Fibroblast of pulmonary artery (primary cell): Measurements from ENCODE around the gene TRIM52.
A peak's percentile ranks its signal among the peaks of the same experiment; 100 is the strongest.
"Not testable (repeated sequence)": the region's sequence is repeated elsewhere in the genome, so short reads cannot be mapped to it uniquely, and the experiment has no call there.

ENCODE experiments used
- DNase-seq: peaks from one replicate; pipeline ENCODE4 v3.0.0-alpha.2; 2010; ENCODE audit warnings: low read depth
- H3K4me3 ChIP-seq: replicated peaks from 2 replicates; pipeline ENCODE4 v1.5.1; 2011; ENCODE audit warnings: low read depth, mild to moderate bottlenecking, control low read depth, low read length, moderate library complexity
- TF ChIP-seq, protein P1 (sequence below): IDR thresholded peaks from 2 replicates; pipeline ENCODE4 v1.5.1; 2011; ENCODE audit warnings: mild to moderate bottlenecking, control low read depth, low read length, inconsistent platforms; ENCODE audit errors: missing control alignments

The TRIM52 gene

DNA sequence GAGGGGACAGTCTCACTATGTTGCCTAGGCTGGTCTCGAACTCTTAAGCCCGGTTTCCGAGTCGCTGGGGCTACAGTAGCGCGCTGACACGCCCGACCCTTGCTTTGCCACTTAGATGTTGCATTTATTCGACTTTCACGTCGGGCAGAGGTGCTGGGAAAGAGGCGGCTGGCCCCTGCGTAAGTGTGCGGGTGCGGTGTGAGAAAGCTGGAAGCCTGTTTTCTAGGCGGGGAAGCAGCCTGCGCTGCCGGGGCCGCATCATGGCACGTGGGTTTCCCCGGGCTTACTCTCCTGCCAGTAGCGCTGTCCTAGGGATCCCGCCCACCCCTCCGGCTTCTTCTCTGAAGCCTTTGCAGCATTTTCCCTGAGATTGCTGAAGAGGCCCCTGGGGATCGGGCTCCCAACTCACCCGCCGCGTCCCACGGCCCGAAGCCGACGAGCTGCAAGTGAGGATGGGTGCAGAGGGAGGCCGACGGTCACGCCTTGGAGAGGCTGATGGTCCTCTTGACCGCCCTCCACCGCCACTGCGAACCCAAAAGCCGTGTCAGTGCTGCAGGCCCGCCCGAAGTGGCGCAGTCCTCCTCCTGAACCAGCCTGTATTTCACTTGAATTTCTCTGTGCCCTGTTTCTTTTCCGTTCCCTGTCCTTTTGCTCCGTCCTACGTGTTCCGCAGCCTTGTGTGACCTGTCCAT, 43.7 kb downstream of the TRIM52 start:
- peak; percentile 57 for DNase-seq
- TF ChIP-seq, protein P1, sequence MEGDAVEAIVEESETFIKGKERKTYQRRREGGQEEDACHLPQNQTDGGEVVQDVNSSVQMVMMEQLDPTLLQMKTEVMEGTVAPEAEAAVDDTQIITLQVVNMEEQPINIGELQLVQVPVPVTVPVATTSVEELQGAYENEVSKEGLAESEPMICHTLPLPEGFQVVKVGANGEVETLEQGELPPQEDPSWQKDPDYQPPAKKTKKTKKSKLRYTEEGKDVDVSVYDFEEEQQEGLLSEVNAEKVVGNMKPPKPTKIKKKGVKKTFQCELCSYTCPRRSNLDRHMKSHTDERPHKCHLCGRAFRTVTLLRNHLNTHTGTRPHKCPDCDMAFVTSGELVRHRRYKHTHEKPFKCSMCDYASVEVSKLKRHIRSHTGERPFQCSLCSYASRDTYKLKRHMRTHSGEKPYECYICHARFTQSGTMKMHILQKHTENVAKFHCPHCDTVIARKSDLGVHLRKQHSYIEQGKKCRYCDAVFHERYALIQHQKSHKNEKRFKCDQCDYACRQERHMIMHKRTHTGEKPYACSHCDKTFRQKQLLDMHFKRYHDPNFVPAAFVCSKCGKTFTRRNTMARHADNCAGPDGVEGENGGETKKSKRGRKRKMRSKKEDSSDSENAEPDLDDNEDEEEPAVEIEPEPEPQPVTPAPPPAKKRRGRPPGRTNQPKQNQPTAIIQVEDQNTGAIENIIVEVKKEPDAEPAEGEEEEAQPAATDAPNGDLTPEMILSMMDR, result no peak
- H3K4me3 ChIP-seq, result peak overlapping the region; percentile 45

DNA sequence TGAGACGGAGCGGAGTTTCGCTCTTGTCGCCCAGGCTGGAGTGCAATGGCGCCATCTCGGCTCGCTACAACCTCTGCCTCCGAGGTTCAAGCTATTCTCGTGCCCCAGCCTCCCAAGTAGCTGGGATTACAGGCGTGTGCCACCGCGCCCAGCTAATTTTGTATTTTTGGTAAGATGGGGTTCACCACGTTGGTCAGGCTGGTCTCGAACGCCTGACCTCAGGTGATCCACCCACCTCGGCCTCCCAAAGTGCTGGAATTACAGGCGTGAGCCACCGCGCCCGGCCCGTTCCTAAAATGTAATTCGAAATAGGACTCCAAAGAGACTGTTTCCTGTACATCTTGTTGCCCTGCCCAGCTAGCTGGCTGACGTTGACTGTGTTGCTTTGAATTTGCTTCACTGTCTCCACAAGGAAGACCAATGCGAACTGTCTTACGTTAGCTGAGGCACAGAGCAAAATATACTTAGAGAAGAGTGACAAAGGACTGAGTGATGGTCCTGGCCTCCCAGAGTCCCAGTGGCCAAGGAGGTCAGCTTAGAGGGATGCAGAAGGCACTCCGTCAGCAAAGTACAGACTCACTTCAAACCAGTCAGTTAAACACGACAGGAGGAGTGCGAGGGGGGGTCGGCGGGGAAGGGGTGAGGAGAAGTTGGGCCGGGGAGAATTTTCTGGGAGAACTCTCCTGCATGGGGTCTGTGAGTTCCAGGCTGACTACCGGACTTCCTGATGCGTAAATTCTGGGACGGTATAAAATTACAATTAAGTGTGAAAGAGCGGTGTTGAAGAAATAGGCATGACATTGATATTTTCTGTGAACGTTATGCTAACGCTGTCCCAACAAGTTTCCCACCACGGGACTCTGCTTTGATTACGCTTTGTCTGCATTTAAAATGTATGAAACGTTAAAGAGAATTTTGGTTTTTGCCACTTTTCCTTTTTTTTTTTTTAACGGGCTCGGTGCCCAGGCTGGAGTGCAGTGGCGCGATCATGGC, 44.6 kb downstream of the TRIM52 start:
- TF ChIP-seq, protein P1, result no peak
- DNase-seq, result no peak

DNA sequence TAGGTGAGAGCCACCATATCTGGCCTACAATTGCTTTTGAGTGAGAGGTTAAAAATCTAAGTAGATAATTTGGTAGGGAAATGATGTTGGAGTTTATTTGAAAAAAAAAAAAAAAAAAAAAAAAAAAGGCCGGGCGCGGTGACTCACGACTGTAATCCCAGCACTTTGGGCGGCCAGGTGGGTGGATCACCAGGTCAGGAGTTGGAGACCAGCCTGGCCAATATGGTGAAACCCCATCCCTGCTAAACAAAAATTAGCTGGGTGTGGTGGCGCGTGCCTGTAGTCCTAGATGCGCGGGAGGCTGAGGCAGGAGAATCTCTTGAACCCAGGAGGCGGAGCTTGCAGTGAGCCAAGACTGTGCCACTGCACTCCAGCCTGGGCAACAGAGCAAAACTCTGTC, 46.7 kb downstream of the TRIM52 start:
- not testable (repeated sequence) for DNase-seq, H3K4me3 ChIP-seq

More for the DNA sequence above, 44.6 kb downstream of the TRIM52 start:
- peak overlapping the region; percentile 45 for H3K4me3 ChIP-seq

DNA sequence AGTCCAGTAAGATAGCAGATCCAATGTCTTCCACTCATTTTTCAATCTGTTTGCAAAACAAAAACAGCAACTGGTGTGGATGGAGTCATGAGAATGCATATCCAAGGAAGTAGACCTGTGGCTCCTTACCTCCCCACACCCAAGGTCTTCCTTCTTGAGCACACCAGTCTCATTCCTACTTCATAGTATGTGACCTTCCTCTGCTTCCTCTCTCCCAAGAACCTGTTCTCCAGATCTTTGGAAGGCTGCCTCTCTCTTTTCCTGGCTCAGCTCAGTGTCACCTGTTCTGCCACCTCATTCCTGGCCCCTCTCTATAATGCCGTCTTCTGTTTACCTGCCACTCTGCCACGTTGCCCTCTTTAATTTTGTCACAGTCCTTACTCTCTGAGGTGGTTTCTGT, 48.0 kb downstream of the TRIM52 start:
- no peak overlapping the region for H3K4me3 ChIP-seq
- TF ChIP-seq, protein P1, result no peak
- no peak for DNase-seq

DNA sequence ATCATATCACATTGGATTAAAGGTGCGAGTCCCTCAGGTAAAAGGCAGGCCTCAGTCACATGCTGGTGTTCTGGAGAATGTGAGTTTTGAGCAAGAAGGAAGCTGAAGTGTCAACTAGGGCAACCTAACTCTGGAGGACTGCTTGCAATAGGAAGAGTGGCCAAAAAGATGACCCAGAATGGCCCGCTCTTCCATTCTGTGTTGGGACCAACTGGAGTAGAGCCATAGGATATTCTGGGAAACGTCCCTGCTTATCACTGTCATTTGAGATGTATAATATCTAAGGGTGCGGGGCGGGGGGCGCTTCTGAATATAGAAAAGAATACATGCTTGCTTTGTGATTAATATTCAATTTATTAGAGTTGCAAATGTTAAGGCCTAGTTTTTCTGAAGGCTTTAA, 48.9 kb downstream of the TRIM52 start:
- no peak overlapping the region for H3K4me3 ChIP-seq

DNA sequence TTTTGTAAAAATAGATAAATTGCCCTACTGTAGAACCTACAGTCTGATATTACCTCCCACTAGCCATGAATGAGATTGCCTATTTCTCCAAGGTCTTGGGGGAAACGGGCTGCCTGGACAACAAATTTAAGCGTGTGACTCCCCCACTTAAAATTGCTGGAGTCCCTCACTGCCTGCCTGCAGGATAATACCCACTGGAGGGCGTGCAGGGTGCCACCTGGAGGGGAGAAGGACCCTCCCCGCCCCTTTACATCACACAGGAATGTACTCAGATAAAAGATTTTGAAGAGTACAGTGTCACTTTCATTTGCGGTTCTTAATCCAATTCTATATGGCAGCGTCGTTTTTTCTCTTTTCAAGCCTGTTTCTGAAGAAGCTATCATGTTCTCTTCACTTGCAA, 49.7 kb downstream of the TRIM52 start:
- no peak for DNase-seq
- H3K4me3 ChIP-seq, result no peak overlapping the region
- TF ChIP-seq, protein P1, result no peak

More for the DNA sequence above, 48.9 kb downstream of the TRIM52 start:
- TF ChIP-seq, protein P1, result no peak
- no peak for DNase-seq

DNA sequence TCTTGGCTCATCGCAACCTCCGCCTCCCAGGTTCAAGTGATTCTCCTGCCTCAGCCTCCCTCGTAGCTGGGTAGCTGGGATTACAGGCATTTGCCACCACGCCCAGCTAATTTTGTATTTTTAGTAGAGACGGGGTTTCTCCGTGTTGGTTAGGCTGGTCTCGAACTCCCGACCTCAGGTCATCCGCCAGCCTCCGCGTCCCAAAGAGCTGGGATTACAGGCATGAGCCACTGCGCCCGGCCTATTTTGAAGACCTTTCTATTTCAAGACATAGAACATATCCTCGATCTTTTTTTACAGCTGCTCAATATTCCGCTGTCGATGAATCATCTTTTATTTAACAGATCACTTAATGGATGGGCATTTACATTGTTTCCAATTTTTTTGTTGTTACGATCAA, 50.2 kb downstream of the TRIM52 start:
- not testable (repeated sequence) for DNase-seq, H3K4me3 ChIP-seq

DNA sequence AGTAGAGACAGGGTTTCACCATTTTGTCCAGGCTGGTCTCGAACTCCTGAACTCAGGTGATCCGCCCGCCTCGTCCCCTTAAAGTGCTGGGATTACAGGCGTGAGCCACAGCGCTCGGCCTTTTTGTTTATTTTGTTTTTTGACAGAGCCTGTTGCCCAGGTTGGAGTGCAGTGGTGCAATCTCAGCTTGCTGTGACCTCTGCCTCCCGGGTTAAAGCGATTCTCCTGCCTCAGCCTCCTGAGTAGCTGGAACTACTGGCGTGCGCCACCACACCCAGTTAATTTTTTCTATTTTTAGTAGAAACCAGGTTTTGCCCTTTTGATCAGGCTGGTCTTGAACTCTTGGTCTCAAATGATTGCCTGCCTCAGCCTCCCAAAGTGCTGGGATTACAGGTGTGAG, 50.8 kb downstream of the TRIM52 start:
- not testable (repeated sequence) for DNase-seq, H3K4me3 ChIP-seq

DNA sequence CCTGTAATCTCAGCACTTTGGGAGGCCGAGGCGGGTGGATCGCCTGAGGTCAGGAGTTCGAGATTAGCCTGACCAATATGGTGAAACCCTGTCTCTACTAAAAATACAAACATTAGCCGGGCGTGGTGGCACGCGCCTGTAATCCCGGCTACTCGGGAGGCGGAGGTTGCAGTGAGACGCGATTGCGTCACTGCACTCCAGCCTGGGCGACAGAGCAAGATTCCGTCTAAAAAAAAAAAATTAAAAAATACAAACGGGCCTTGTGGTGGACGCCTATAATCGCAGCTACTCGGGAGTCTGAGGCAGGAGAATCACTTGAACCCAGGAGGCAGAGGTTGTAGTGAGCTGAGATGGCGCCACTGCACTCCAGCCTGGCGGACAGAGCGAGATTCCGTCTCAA, 51.9 kb downstream of the TRIM52 start:
- not testable (repeated sequence) for DNase-seq, H3K4me3 ChIP-seq
